ENCODE results near the gene MRPS5.

DNA sequence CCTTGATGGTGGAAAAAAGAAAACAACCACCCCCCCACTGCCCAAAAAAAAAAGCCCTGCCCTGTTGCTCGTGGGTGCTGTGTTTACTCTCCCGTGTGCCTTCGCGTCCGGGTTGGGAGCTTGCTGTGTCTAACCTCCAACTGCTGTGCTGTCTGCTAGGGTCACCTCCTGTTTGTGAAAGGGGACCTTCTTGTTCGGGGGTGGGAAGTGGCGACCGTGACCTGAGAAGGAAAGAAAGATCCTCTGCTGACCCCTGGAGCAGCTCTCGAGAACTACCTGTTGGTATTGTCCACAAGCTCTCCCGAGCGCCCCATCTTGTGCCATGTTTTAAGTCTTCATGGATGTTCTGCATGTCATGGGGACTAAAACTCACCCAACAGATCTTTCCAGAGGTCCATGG is 68.1 kb downstream of the MRPS5 start:
- TF ChIP-seq, protein P1, sequence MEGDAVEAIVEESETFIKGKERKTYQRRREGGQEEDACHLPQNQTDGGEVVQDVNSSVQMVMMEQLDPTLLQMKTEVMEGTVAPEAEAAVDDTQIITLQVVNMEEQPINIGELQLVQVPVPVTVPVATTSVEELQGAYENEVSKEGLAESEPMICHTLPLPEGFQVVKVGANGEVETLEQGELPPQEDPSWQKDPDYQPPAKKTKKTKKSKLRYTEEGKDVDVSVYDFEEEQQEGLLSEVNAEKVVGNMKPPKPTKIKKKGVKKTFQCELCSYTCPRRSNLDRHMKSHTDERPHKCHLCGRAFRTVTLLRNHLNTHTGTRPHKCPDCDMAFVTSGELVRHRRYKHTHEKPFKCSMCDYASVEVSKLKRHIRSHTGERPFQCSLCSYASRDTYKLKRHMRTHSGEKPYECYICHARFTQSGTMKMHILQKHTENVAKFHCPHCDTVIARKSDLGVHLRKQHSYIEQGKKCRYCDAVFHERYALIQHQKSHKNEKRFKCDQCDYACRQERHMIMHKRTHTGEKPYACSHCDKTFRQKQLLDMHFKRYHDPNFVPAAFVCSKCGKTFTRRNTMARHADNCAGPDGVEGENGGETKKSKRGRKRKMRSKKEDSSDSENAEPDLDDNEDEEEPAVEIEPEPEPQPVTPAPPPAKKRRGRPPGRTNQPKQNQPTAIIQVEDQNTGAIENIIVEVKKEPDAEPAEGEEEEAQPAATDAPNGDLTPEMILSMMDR (IDR thresholded peaks at IDR 0.05): no peak
- TF ChIP-seq POLR2A (IDR thresholded peaks at IDR 0.05): no peak

Measured in right lobe of liver (tissue), 4 donors.